ENCODE measurements around the gene OR2H1.
A peak's percentile ranks its signal among the peaks of the same experiment; 100 is the strongest.
"Not testable (repeated sequence)": the region's sequence is repeated elsewhere in the genome, so short reads cannot be mapped to it uniquely, and the experiment has no call there.

The OR2H1 gene

DNA sequence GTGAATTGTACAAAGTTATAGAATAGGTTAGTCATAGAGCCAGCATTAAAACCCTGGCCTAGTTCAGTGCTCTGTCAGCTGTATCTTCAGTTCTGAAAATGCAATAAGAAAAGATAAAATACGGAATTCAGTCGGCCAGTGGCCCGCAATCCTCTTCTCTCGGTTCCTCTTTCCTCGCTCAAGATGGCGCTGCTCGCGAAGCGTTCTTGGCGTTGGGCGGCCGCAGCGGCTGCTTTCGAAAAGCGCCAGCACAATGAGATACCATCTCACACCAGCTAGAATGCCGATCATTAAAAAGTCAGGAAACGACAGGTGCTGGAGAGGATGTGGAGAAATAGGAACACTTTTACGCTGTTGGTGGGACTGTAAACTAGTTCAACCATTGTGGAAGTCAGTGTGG is 20.2 kb upstream of the OR2H1 start:
- H3K27me3 ChIP-seq (replicated peaks in 2 of 5; ENCODE audit: control insufficient read depth in 4 of 5, insufficient read depth in 5 of 5, low read length in 4 of 5); POLR2A ChIA-PET; H3K4me1 ChIP-seq (ENCODE audit: control extremely low read depth in 1 of 4, control insufficient read depth in 4 of 4, insufficient read depth in 4 of 4, low read length in 3 of 4); H3K36me3 ChIP-seq (ENCODE audit: control insufficient read depth in 4 of 4, insufficient read depth in 4 of 4, low read length in 3 of 4); H3K4me3 ChIP-seq (ENCODE audit: control insufficient read depth in 1 of 7, extremely low read depth in 1 of 7, insufficient read depth in 4 of 7, low read depth in 2 of 7, low read length in 6 of 7); CTCF ChIA-PET; H3K9me3 ChIP-seq (ENCODE audit: control extremely low read depth in 1 of 5, control insufficient read depth in 4 of 5, insufficient read depth in 2 of 5, low read depth in 1 of 5, low read length in 4 of 5); H3K27ac ChIP-seq (ENCODE audit: insufficient read depth in 1 of 2, low read depth in 1 of 2, low read length in 2 of 2, poor library complexity in 1 of 2, severe bottlenecking in 2 of 2): not testable (repeated sequence)
- DNase-seq, result peak; percentile 13 to 60 (median 34)
- WGBS (ENCODE audit: insufficient coverage), result 68% methylated on average over 15 of the region's 18 CpGs

GRCh38 chr6:29439006-29439405 is 17.9 kb upstream of the OR2H1 start, which contains the start of gene OR10C1:
Gene OR10C1 (plus strand): TSS chr6:29439306. CDS start chr6:29440016, 710 bp downstream.
- Histone ChIP-seq H3K9me3 (ENCODE audit: control extremely low read depth in 1 of 5, control insufficient read depth in 4 of 5, insufficient read depth in 2 of 5, low read depth in 1 of 5, low read length in 4 of 5) (no peaks in the 10 kb centered on the region), H3K27me3 (replicated peaks in 2 of 5; ENCODE audit: control insufficient read depth in 4 of 5, insufficient read depth in 5 of 5, low read length in 4 of 5) (peaks cover 0 to 9% (median 0%) of the 10 kb centered on the region in 5 experiments), H3K4me1 (ENCODE audit: control extremely low read depth in 1 of 4, control insufficient read depth in 4 of 4, insufficient read depth in 4 of 4, low read length in 3 of 4) (no peaks in the 10 kb centered on the region), H3K4me3 (ENCODE audit: control insufficient read depth in 1 of 7, extremely low read depth in 1 of 7, insufficient read depth in 4 of 7, low read depth in 2 of 7, low read length in 6 of 7) (no peak within 1 kb of the TSS), H3K36me3 (ENCODE audit: control insufficient read depth in 4 of 4, insufficient read depth in 4 of 4, low read length in 3 of 4) (no peaks in the 10 kb centered on the region), H3K27ac (ENCODE audit: insufficient read depth in 1 of 2, low read depth in 1 of 2, low read length in 2 of 2, poor library complexity in 1 of 2, severe bottlenecking in 2 of 2) (no peak within 1 kb of the TSS)
- ChIA-PET CTCF (no interaction called here), POLR2A (no interaction called here)
- DNase-seq, result no peak

- Histone ChIP-seq H3K4me1 (ENCODE audit: control extremely low read depth in 1 of 4, control insufficient read depth in 4 of 4, insufficient read depth in 4 of 4, low read length in 3 of 4) (no peaks in the 10 kb centered on the region), H3K9me3 (ENCODE audit: control extremely low read depth in 1 of 5, control insufficient read depth in 4 of 5, insufficient read depth in 2 of 5, low read depth in 1 of 5, low read length in 4 of 5) (no peaks in the 10 kb centered on the region), H3K36me3 (ENCODE audit: control insufficient read depth in 4 of 4, insufficient read depth in 4 of 4, low read length in 3 of 4) (no peaks in the 10 kb centered on the region), H3K27me3 (replicated peaks in 2 of 5; ENCODE audit: control insufficient read depth in 4 of 5, insufficient read depth in 5 of 5, low read length in 4 of 5) (peaks cover 0 to 7% (median 0%) of the 10 kb centered on the region in 5 experiments), H3K27ac (ENCODE audit: insufficient read depth in 1 of 2, low read depth in 1 of 2, low read length in 2 of 2, poor library complexity in 1 of 2, severe bottlenecking in 2 of 2) (no peak overlapping the region), H3K4me3 (ENCODE audit: control insufficient read depth in 1 of 7, extremely low read depth in 1 of 7, insufficient read depth in 4 of 7, low read depth in 2 of 7, low read length in 6 of 7) (no peak overlapping the region)
- ChIA-PET POLR2A (no interaction called here), CTCF (no interaction called here)
- 100% methylated on average over 1 of the region's 1 CpG for WGBS (ENCODE audit: insufficient coverage)
- no peak for DNase-seq
Observed at GRCh38 chr6:29442719-29443118, 14.2 kb upstream of the OR2H1 start.

DNA sequence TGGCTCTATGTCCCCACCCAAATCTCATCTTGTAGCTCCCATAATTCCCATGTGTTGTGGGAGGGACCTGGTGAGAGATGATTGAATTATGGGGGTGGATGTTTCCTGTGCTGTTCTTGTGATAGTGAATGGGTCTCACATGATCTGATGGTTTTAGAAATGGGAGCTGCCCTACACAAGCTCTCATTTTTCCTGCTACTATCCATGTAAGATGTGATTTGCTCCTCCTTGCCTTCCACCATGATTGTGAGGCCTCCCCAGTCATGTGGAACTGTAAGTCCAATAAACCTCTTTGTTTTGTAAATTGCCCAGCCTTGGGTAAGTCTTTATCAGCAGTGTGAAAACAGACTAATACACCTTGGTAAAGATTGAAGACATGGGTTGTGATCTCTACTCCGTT is 12.9 kb upstream of the OR2H1 start:
- WGBS (ENCODE audit: insufficient coverage), result no CpG with 5 or more reads among the region's 1 CpG
- CTCF ChIA-PET; H3K27ac ChIP-seq (ENCODE audit: insufficient read depth in 1 of 2, low read depth in 1 of 2, low read length in 2 of 2, poor library complexity in 1 of 2, severe bottlenecking in 2 of 2); H3K4me3 ChIP-seq (ENCODE audit: control insufficient read depth in 1 of 7, extremely low read depth in 1 of 7, insufficient read depth in 4 of 7, low read depth in 2 of 7, low read length in 6 of 7); H3K27me3 ChIP-seq (replicated peaks in 2 of 5; ENCODE audit: control insufficient read depth in 4 of 5, insufficient read depth in 5 of 5, low read length in 4 of 5); H3K9me3 ChIP-seq (ENCODE audit: control extremely low read depth in 1 of 5, control insufficient read depth in 4 of 5, insufficient read depth in 2 of 5, low read depth in 1 of 5, low read length in 4 of 5); DNase-seq; H3K36me3 ChIP-seq (ENCODE audit: control insufficient read depth in 4 of 4, insufficient read depth in 4 of 4, low read length in 3 of 4); H3K4me1 ChIP-seq (ENCODE audit: control extremely low read depth in 1 of 4, control insufficient read depth in 4 of 4, insufficient read depth in 4 of 4, low read length in 3 of 4); POLR2A ChIA-PET: not testable (repeated sequence)

GRCh38 chr6:29447670-29448069 is 9.3 kb upstream of the OR2H1 start:
- H3K27ac ChIP-seq (ENCODE audit: insufficient read depth in 1 of 2, low read depth in 1 of 2, low read length in 2 of 2, poor library complexity in 1 of 2, severe bottlenecking in 2 of 2), result no peak overlapping the region
- H3K4me3 ChIP-seq (ENCODE audit: control insufficient read depth in 1 of 7, extremely low read depth in 1 of 7, insufficient read depth in 4 of 7, low read depth in 2 of 7, low read length in 6 of 7), result no peak overlapping the region
- WGBS (ENCODE audit: insufficient coverage), result 100% methylated on average over 1 of the region's 1 CpG
- H3K9me3 ChIP-seq (ENCODE audit: control extremely low read depth in 1 of 5, control insufficient read depth in 4 of 5, insufficient read depth in 2 of 5, low read depth in 1 of 5, low read length in 4 of 5), result no peaks in the 10 kb centered on the region
- H3K4me1 ChIP-seq (ENCODE audit: control extremely low read depth in 1 of 4, control insufficient read depth in 4 of 4, insufficient read depth in 4 of 4, low read length in 3 of 4), result no peaks in the 10 kb centered on the region
- peaks cover 0 to 1% (median 0%) of the 10 kb centered on the region in 5 experiments for H3K27me3 ChIP-seq (replicated peaks in 2 of 5; ENCODE audit: control insufficient read depth in 4 of 5, insufficient read depth in 5 of 5, low read length in 4 of 5)
- ChIA-PET POLR2A (no interaction called here), CTCF (no interaction called here)
- H3K36me3 ChIP-seq (ENCODE audit: control insufficient read depth in 4 of 4, insufficient read depth in 4 of 4, low read length in 3 of 4), result no peaks in the 10 kb centered on the region
- no peak for DNase-seq

- H3K27ac ChIP-seq (ENCODE audit: insufficient read depth in 1 of 2, low read depth in 1 of 2, low read length in 2 of 2, poor library complexity in 1 of 2, severe bottlenecking in 2 of 2), result no peak overlapping the region
- ChIA-PET CTCF (no interaction called here), POLR2A (no interaction called here)
- H3K36me3 ChIP-seq (ENCODE audit: control insufficient read depth in 4 of 4, insufficient read depth in 4 of 4, low read length in 3 of 4), result no peaks in the 10 kb centered on the region
- DNase-seq, result peak in 2 of 3 donors; percentile 3 to 21
- H3K4me1 ChIP-seq (ENCODE audit: control extremely low read depth in 1 of 4, control insufficient read depth in 4 of 4, insufficient read depth in 4 of 4, low read length in 3 of 4), result no peaks in the 10 kb centered on the region
- no peak overlapping the region for H3K4me3 ChIP-seq (ENCODE audit: control insufficient read depth in 1 of 7, extremely low read depth in 1 of 7, insufficient read depth in 4 of 7, low read depth in 2 of 7, low read length in 6 of 7)
- H3K9me3 ChIP-seq (ENCODE audit: control extremely low read depth in 1 of 5, control insufficient read depth in 4 of 5, insufficient read depth in 2 of 5, low read depth in 1 of 5, low read length in 4 of 5), result no peaks in the 10 kb centered on the region
- no peaks in the 10 kb centered on the region for H3K27me3 ChIP-seq (replicated peaks in 2 of 5; ENCODE audit: control insufficient read depth in 4 of 5, insufficient read depth in 5 of 5, low read length in 4 of 5)
- no CpG with 5 or more reads among the region's 3 CpGs for WGBS (ENCODE audit: insufficient coverage)
Observed at GRCh38 chr6:29451471-29452193, 5.3 kb upstream of the OR2H1 start.

DNA sequence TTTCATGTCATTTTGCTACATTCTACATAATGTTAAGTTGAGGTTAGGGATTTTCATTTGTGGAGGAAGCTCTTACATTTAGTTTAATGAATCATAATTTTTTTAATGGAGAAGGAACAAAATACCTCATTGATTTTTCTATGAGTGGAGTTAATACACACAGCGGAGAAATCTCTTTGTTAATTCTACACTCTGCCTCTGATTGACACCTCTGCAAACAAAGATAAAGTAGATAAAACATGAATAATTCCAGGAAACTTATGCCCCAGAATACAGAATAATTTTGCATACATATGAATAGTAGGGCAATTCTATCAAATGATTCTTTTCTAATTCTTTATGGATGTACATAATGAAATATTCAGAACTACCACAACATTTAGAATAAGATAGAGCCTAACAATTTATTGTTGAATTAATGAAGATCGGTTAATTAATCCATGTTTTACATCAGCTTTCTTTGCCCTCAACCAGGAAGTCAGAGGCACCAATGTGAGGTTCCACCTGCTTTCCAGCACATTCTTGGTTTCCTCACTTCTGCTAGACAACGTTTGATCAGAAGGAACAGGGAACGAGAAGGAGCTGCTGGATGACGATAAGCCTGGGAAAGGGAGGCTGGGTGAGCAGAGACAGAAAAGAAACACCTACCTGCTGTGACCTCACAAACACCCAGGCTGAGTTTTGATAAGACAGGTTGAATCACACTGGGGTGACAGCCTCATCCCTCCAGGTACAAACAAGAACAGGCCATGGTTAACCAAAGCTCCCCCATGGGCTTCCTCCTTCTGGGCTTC is 4.3 kb downstream of the OR2H1 start:
- 88% methylated on average over 3 of the region's 5 CpGs for whole genome bisulfite sequencing (ENCODE audit: insufficient coverage)
- Histone ChIP-seq H3K27me3 (replicated peaks in 2 of 5; ENCODE audit: control insufficient read depth in 4 of 5, insufficient read depth in 5 of 5, low read length in 4 of 5) (no peaks in the 10 kb centered on the region), H3K4me1 (ENCODE audit: control extremely low read depth in 1 of 4, control insufficient read depth in 4 of 4, insufficient read depth in 4 of 4, low read length in 3 of 4) (peaks cover 0 to 3% (median 0%) of the 10 kb centered on the region in 4 experiments), H3K9me3 (ENCODE audit: control extremely low read depth in 1 of 5, control insufficient read depth in 4 of 5, insufficient read depth in 2 of 5, low read depth in 1 of 5, low read length in 4 of 5) (no peaks in the 10 kb centered on the region), H3K36me3 (ENCODE audit: control insufficient read depth in 4 of 4, insufficient read depth in 4 of 4, low read length in 3 of 4) (no peaks in the 10 kb centered on the region), H3K4me3 (ENCODE audit: control insufficient read depth in 1 of 7, extremely low read depth in 1 of 7, insufficient read depth in 4 of 7, low read depth in 2 of 7, low read length in 6 of 7) (no peak overlapping the region), H3K27ac (ENCODE audit: insufficient read depth in 1 of 2, low read depth in 1 of 2, low read length in 2 of 2, poor library complexity in 1 of 2, severe bottlenecking in 2 of 2) (no peak overlapping the region)
- ChIA-PET CTCF (no interaction called here), POLR2A (no interaction called here)
- no peak for DNase-seq

Data from common myeloid progenitor, CD34-positive (primary cell).